Measurements from ENCODE around the gene CLN5.
"Not testable (repeated sequence)": the region's sequence is repeated elsewhere in the genome, so short reads cannot be mapped to it uniquely, and the experiment has no call there.

The CLN5 gene

DNA sequence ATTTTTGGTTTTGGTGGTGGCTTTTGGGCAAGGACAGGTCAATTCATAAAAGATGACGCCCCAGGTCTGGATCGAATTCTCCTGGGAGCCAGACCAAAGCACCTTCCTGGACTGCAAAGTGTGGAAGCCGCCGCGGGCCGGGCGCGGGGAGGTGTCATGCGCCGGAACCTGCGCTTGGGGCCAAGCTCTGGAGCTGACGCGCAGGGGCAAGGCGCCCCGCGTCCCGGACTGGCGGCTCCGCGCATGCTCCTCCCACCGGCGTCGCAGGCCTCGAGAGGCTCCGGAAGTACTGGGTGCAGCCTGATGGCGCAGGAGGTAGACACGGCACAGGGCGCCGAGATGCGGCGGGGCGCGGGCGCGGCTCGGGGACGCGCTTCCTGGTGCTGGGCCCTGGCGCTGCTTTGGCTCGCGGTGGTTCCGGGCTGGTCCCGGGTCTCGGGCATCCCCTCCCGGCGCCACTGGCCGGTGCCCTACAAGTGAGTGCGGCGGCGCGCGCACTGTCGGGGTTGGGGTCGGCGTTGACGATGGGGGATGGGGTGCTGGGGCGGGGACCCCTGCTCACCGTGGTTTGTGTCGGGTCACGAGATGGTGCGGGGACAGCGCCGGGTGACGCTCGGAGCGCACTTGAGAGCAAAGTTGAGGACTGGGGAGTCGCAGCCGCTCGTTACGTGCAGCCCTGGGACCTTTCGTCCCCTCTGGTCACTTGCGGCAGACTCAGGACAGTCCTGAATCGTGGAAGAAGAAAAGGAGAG lies at the start of gene CLN5:
Gene CLN5 (plus strand): TSS at position 286 of the 752 bp plus-strand sequence. CDS start 18 bp downstream, at position 304.
- peak; percentile 85 to 90 for DNase-seq (ENCODE audit: low read depth in 2 of 2)

GRCh38 chr13:76942363-76942762 lies 49.5 kb upstream of the CLN5 start:
- no peak for DNase-seq (ENCODE audit: low read depth in 2 of 2)

- no peak for DNase-seq (ENCODE audit: low read depth in 2 of 2)
Measured at GRCh38 chr13:76943646-76944045, 48.2 kb upstream of the CLN5 start.

DNA sequence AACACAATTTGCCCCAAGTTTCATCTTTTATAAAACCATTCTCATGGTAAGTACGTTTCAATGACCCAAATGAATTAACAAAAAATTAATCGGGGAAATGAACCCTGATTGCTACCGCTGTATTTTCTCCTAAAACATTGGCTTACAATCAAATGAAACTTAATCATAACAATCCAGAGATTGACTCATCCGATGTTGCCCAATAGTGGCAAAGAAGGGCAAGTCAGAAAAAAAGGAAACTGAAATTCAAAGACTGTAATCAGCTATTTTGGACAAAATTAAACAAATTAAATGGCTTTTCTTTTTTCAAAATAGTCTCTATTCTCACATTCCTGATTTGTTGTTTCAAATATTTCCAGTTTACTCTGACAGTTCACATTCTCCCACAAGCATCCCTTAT lies 47.4 kb upstream of the CLN5 start:
- DNase-seq (ENCODE audit: low read depth in 2 of 2) = no peak

DNA sequence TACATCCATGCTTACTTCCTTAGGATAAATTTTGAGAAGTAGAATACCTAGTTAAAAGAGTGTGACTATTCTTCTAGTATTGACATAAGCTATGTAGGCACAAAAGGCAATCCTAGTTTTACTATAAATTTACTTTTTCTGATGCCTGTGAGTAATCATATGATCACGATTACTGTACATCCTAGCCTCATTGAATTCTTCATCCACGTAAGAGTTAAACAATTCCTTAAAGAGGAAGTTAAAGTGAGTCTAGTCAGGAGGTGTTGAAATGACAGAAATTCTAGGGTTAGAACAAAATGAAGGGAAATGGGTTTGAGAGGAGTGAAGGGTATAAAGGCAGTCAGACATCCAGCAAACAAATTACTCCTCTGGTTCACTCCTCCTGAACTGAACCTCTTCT lies 43.7 kb upstream of the CLN5 start, which contains the start of gene ACOD1:
Gene ACOD1 (plus strand): TSS at position 363 of the 400 bp plus-strand sequence. CDS start 48 bp downstream, outside the sequence.
- no peak for DNase-seq (ENCODE audit: low read depth in 2 of 2)

DNA sequence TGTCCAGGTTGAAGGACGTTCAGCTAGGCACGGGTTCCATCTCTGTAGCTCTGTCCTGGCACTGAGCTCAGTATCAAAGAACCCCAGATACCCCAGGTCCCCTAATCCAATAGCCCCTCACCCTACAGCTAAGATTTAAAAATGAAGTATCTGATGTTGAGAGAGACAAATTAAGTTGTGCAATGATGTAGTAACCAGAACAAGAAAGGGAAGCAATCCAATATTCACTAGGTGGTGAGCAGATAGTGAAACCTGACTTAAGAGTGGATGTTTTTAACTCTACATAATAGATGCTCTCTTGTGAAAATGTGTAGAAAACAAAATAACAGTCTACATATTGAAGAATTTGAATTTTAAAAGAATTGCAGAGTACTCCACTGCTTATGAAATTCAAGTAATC lies 41.8 kb upstream of the CLN5 start:
- no peak for DNase-seq (ENCODE audit: low read depth in 2 of 2)

GRCh38 chr13:76953968-76954367 lies 37.9 kb upstream of the CLN5 start:
- no peak for DNase-seq (ENCODE audit: low read depth in 2 of 2)

GRCh38 chr13:76954538-76954937 lies 37.3 kb upstream of the CLN5 start:
- no peak for DNase-seq (ENCODE audit: low read depth in 2 of 2)

DNA sequence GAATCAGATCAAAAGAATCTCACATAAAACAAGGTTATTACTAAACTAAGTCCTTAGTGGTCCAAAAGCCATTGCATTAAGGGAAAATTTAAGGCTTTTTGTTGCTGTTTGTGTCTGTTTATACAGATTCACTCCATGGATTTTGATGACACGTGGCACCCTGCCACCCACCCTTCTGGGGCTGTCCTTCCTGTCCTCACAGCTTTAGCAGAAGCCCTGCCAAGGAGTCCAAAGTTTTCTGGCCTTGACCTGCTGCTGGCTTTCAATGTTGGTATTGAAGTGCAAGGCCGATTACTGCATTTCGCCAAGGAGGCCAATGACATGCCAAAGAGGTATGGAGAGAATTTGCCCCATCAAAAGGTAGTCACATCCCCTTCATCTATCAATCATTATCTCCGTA lies 36.7 kb upstream of the CLN5 start:
- no peak for DNase-seq (ENCODE audit: low read depth in 2 of 2)

- DNase-seq (ENCODE audit: low read depth in 2 of 2) = no peak
Measured at GRCh38 chr13:76955661-76956060, 36.2 kb upstream of the CLN5 start.

DNA sequence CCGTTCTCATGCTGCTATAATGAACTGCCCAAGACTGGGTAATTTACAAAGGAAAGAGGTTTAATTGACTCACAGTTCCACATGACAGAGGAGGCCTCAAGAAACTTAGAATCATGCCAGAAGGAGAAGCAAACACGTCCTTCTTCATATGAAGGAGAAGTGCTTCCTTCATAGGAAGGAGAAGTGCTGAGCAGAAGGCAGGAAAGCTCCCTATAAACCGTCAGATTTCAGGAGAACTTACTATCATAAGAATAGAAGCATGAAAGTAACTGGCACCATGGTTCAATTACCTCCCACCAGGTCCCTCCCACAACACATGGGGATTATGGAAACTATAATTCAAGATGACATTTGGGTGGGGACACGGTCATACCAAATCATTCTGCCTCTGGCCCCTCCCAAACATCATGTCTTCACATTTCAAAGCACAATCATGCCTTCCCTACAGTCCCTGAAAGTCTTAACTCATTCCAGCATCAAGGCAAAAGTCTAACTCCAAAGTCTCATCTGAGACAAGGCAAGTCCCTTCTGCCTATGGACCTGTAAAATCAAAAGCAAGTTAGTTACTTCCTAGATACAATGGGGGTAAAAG lies 32.9 kb upstream of the CLN5 start:
- DNase-seq (ENCODE audit: low read depth in 2 of 2) = no peak

- not testable (repeated sequence) for DNase-seq (ENCODE audit: low read depth in 2 of 2)
Measured at GRCh38 chr13:76959734-76960133, 32.1 kb upstream of the CLN5 start.

- DNase-seq (ENCODE audit: low read depth in 2 of 2) = no peak
Measured at GRCh38 chr13:76965759-76966421, 26.0 kb upstream of the CLN5 start.

- no peak for DNase-seq (ENCODE audit: low read depth in 2 of 2)
Measured at GRCh38 chr13:76967031-76967430, 24.9 kb upstream of the CLN5 start.

- no peak for DNase-seq (ENCODE audit: low read depth in 2 of 2)
Measured at GRCh38 chr13:76968041-76968440, 23.8 kb upstream of the CLN5 start.

DNA sequence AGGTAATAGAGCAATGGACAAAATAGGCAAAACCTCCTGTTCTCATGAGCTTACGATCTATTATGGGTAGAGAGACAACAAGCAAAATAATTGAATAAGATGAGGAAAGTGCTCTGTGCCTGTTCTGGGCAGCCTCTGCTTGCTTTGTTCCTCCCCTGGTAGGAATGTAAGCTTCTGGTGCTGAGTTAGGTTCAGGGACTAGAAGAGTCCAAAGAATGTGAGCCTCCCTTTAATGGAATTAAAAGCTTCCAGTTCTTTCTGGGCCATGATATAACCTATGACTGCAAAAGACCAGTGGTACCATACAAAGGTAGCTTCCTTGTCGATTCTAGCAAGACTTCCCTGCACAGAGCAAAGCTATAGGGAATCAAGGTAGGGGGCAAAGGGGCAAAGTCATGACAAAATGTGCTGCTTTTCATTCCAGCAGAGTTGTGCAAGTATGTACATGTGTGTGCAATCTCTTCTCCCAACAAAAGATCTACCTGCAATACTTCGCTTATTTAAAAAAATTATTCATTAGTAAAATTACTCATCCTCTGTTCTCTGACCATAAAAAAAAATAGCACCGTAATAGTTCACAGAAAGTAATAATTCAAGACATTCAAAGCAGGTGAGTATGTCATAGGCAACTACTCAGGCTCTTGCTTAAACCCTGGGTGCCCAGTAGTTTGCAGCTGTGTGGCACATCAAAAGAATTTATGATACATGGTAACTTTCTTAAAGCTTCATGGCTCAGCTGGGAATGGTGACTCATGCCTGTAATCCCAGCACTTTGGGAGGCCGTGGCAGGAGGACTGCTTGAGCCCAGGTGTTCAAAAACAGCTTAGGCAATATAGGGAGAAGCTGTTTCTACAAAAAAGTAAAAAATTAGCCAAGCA lies 22.2 kb upstream of the CLN5 start:
- no peak for DNase-seq (ENCODE audit: low read depth in 2 of 2)

DNA sequence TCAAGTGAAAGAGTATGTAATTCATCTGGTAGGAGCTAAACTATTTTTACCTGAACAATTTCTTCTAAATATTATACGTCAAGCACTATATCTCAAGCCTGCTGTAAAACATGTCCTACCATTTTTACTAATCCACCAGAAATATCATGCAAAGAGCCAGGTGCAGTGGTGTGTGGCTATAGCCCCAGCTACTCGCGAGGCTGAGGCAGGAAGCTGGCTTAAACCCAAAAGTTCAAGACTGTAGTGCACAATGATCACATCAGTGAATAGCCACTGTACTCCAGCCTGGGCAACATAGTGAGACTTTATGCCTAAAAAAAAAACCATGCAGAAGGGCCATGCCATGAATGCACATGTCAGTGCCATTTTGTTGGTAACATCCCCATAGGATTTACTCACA lies 20.7 kb upstream of the CLN5 start:
- DNase-seq (ENCODE audit: low read depth in 2 of 2) = no peak

DNA sequence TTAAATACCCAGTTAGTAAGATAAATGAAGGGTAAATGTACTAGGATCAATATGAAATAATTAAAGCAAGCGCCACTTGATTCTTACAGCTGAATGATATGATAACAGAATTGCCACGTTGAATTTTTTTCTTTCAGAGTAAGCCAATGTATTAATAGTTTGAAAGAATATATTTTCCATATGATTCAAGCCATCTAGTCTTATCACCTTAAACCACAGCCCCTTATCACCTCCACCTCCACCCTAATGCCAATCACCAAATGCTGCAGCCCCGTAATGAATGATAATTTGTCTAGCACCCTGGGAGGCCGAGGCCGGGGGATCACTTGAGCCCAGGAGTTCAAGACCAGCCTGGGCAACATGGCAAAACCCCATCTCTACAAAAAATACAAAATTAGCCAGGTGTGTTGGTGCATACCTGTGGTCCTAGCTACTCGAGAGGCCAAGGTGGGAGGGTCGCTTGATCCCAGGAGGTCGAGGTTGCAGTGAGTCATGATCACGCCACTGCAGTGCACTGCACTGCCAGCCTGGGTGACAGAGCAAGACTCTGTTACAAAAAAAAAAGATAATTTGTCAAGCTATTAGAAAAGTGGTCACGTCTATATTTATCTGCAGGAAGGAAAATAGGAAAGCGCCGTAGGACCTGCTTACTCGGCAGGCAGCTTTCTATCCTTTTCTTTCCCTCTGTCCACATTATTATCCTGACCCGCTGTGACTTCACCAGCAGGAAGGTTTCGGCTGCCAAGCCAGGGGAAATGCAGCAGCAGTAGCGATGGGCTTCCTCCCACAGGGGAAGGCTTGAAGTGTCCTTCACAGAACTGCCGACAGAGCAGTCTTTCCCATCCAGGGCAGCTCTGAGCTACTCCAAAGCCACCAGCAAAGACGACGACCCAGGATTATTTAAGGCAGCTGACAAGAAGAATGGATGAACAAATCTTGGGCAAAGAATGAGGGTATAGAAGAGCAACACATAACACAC lies 19.7 kb upstream of the CLN5 start:
- DNase-seq (ENCODE audit: low read depth in 2 of 2) = no peak

DNA sequence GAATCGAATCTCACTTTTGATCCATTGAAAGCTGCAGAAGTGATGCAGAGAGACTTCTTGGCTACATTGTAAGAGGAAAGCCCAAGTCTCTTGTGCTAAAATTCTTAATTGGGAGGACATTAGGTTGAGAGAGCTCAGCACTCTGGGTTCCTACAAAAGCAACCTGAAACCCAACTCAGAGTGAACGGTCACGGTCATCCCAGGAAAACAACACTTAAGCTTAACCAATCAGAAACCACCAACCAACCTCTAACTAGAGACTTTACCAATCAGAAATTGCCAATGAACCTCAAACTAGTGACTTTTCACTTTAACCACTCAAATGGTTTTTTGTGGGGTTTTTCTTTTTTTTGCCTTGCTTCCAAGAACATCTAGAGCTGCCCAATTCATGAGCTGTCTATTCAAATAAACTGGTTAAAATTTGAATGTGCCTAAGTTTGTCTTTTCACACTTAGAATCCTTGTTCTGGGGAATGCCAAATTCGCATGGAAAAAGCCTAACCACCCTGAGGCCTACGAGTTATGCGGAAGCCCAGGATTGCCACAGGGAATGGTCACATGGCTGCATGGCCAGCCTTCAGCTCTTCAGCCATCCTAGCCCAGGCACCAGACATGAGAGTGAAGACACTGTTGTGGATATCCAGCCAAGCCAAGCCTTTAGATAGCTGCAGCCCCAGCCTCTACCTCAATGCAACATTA lies 17.8 kb upstream of the CLN5 start:
- DNase-seq (ENCODE audit: low read depth in 2 of 2) = no peak

DNA sequence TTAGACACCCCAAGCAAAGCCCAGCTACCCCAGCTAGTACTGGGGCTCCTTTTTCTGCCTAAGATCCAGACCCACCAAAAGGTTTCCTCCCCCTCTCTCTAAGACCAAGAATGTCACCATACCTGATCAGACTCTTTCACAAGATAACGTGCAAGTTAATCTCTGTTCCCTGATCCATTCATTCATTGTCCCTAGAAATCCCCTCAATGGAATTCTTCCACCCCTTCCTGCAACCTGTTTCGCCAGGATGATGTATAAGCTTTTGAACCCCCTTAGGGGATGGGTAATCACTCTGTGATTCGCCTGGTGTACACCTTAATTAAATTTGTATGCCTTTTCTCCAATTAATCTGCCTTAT lies 17.3 kb upstream of the CLN5 start:
- DNase-seq (ENCODE audit: low read depth in 2 of 2) = no peak
